DLD1 (cell line): ENCODE data around the gene NKAIN2.

Experiments
- in situ Hi-C: cut with HindIII; loops from 2 replicates; pipeline ENCODE4 v1.10.0; 2017; ENCODE audit warnings: low sequenced_read_pairs

Gene NKAIN2

DNA sequence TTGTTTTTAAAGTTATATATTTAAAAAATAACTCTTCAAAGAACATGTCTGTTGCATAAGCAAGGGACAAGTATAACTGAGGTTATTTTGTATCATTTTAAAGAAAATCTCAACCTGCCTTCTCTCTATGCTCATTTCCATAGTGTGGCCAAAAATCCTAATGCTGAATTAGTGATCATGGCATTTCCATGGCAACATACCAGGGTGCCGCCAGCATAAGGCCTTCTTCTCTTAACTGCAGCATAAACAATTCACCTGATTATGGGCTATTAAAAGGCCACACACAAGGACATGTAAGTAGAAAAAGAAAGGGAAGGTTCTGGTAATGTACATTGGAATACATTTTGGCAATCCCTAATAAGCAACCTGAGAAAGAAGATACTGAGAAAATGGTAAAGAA lies 1063.5 kb downstream of the NKAIN2 start:
- in situ Hi-C loops: loop anchor here (25.0 kb wide), 1 partner anchor 245 kb away; no protein-coding TSS in a partner anchor

GRCh38 chr6:124868481-124868880 lies 1064.8 kb downstream of the NKAIN2 start:
- in situ Hi-C loops: loop anchor here (25.0 kb wide), 1 partner anchor 244 kb away; no protein-coding TSS in a partner anchor

- in situ Hi-C loops: loop anchor here (25.0 kb wide), 1 partner anchor 243 kb away; no protein-coding TSS in a partner anchor
These were observed 1065.8 kb downstream of the NKAIN2 start for GRCh38 chr6:124869416-124869815.

- in situ Hi-C loops: loop anchor here (25.0 kb wide), 1 partner anchor 241 kb away; no protein-coding TSS in a partner anchor
These were observed 1067.2 kb downstream of the NKAIN2 start for GRCh38 chr6:124870611-124871459.

DNA sequence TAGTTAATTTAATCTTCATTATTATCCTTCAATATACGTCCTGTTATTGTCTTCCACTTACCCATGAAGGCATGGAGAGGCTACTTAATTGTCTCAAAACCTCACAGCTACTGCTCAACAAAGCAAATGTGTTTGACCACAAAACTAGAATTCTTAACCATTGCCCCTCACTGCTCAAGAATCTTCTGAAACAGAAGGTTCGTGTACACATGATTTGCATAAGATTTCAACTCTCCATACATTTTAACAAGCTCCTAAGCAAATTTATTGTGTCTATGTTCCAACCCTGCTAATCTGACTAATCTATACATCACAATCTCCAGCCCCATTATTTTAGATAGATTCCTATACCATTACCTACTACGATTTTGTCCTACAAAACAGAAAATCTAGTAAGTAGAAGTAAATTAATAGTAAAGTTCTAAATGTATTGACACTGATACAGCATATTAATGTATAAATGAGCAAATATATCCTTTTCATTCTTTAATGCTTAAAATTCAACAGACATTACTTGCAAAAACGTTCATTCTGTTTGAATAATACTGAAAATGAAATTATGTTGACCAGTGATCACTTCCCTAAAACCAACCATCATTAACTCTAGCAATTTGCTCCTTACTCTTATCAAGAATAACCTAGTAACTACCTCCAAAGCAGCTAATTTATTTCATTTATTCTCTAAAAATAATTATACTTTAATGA lies 1068.8 kb downstream of the NKAIN2 start:
- in situ Hi-C loops: loop anchor here (25.0 kb wide), 1 partner anchor 240 kb away; no protein-coding TSS in a partner anchor

GRCh38 chr6:124873066-124873410 lies 1069.4 kb downstream of the NKAIN2 start:
- in situ Hi-C loops: loop anchor here (25.0 kb wide), 1 partner anchor 239 kb away; no protein-coding TSS in a partner anchor
